Measurements from ENCODE around the gene ZNF366. TPM values are rescaled to one million over a fixed set of nuclear protein-coding genes. Genes with fewer than 3 reads are reported as not detected.

The ZNF366 gene
- total RNA-seq, 2 experiments from 2014 or later = not detected

DNA sequence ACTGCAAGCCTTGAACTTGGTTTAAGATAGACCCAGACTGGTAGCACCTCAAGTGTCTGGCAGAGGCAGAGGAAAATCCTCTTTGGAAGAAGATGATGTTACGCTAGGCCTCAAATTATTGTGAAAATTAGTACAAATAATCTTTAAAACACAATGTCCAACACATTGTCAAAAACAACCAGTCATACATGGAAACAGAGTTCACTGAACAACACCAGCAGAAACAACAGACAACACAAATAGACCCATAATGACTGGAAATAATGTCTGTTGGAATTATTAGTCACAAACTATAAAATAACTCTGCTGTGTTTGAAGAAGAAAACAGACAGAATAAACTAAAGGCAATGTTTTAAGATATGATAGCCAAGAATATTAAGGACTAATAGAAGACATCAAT, 15.4 kb upstream of the ZNF366 start:
- POLR2A ChIA-PET = no interaction called here
- CTCF ChIA-PET = no interaction called here

DNA sequence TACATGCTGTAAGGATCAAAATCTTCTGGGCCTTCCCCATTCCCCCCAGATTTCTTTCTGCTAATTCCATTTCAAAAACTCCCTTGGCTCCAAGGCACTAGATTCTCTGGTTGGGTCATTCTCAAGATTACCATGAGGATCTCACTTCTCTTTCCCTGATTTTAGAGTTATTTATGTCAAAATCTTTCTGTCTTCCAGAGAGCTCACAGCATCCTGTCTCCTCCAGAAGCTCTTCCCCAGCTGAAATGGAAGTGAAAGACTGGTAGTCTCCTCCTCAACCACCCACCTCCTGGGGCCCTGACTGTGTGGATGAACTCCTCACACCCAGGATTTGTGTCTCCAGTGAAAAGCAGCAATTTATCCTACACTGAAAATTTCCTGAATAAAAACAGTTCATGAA, 11.9 kb upstream of the ZNF366 start:
- POLR2A ChIA-PET = no interaction called here
- CTCF ChIA-PET = no interaction called here

DNA sequence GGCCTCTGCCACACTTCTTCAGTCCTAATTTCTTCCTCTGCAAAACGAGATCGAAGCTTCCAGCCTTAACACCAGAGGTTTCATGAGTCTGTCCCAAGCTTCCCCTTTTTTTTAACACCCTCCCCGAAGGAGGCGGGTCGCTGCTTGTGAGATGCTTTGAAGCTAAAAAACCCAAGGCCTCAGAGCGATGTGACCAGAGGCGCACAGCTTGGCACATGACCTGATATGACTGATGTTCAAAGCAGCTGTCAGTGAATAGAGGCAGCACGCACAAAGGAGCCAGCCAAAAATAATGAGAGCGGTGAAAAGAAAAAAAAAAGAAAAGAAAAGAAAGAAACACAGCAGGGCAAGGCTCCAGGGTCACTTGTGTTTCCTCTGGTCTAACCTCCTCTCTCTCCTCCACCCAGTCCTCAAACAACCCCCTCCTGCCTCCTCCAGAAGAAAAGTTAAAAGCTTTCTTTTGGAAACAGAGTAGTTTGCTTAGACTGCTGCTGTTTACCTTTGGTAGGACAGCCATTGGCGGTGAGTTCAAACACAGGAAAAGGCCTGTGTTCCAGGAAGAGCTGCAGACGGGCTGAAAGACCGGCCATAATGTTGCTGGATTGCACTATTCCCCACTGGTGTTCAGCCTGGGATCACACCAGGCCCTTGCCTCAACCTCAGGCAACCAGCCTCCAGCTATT, 10.9 kb upstream of the ZNF366 start:
- POLR2A ChIA-PET = no interaction called here
- CTCF ChIA-PET = no interaction called here

DNA sequence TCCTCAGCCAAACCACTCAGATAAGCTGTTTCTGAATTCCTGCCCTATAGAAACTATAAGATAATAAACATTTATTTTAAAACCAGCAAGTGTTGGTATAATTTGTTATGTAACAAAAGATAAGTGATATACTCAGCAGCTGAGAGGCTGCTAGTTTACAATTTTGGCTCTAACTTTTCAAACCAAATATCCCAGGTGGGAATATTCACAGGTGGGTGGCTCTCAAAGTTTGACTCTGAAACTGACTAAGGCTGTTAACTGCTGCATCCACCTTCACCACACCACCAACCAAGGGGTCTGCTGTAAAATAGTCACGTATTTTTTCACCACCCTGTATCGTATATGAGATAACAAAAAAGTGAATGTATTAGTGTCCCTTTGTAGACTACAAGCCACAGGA, 9.7 kb upstream of the ZNF366 start:
- POLR2A ChIA-PET = no interaction called here
- CTCF ChIA-PET = no interaction called here

DNA sequence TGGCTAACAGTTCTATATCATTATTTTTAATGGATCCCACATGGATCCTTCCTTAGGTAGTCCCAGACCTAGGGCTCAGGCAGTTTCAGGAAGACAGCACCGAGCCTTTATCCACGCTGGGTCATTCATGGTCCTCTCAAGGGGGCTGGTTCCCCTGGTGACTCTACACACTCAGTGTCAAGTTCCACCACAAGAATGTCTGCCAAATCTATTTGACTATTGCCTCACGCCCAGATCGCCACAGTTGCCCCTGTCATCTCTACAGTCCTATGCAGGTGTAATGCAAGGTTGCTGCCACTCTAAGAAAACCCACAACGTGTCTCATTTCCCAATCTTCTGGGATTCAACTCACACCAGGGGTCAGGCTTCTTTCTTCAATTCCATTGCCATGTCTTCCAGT, 8.0 kb upstream of the ZNF366 start:
- POLR2A ChIA-PET = no interaction called here
- CTCF ChIA-PET = no interaction called here

DNA sequence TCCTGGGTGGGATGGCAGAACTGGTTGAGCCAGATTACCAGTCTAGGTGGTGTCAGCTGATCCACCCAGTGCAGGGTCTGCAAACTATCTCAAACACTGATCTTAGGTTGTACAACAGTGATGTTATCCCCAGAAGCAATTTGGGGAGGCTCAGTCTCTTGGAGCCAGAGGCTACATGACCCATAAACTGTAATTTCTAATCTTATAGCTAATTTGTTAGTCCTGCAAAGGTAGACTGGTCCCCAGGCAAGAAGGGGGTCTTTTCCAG, 5.3 kb upstream of the ZNF366 start:
- POLR2A ChIA-PET = no interaction called here
- CTCF ChIA-PET = no interaction called here

DNA sequence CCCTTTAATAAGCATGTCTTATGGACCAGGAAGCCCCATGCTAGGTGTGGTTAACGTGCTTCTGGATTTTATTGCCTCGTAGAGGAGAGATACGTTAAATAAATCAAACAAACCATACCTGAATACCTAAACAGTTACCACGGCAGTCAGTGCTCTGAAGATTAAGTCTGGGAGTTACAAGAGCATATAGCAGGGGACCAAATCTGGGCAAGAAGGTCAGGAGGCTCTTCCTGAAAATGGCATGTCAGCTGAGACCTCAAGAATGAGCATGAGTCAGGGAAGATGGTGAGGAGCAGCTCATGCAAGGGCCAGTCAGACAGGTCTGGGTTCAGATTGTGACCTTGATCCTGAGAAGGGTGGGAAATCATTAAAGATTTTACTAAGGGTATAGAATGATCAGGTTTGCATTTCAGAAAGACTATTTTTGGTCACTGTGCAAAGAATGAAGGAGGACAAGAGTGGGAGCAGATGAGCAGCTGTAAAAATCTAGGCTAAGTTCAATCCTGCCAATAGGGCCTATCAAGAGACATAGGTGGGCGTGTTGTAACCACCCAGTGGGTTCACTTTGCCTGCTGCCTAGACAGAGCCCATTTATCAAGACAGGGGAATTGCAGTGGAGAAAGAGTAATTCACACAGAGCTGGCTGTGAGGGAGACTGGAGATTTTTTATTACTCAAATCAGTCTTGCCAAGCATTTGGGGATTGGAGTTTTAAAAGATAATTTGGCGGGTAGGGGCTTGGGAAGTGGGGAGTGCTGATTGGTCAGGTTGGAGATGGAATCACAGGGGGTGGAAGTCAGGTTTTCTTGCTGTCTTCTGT, 4.8 kb upstream of the ZNF366 start:
- ChIA-PET CTCF (no interaction called here), POLR2A (no interaction called here)

DNA sequence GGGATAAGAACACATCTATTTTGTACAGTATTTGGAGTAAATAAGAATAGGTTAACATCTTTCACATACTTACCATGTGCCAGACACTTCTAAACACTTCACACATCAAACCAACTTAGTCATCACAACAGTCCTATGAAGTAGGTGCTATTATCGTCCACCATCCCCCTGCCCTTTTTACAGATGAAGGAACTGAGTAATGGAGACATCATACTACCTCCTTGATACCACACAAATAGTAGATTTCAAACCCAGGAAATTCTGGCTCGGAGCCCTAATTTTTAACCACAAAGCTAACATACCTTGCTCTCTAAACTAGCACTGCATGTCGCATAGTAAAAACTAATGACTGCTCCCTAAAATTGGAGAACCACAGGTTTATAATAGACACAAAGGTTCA, 4.2 kb upstream of the ZNF366 start:
- CTCF ChIA-PET = no interaction called here
- POLR2A ChIA-PET = no interaction called here

DNA sequence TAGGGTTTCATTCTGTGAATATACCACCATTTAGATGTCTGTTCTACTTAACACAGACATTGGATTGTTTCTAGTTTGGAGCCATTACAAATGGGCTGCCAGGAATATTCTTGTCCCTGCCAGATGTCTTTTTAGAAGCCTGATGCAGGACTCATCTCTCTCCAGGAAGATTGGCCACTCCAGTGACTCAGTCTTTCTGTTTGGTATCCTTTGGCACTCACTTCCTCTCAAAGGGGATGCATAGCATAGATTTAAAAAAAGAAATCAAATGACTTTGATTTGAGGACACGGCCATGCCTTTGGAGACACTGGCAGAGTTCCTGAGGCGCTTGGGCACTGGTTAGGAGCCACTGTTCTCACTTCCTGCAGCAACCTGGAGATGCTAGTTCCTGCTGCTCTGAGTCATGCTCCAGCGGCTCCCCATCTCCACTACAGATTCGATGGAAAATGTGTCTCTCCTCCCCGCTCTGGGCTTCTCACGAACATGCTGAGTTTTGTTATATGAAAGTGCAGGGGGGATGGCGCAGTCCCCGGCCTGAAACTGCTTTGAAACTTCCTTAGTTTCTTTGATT, 3.5 kb upstream of the ZNF366 start:
- ChIA-PET POLR2A (no interaction called here), CTCF (no interaction called here)

DNA sequence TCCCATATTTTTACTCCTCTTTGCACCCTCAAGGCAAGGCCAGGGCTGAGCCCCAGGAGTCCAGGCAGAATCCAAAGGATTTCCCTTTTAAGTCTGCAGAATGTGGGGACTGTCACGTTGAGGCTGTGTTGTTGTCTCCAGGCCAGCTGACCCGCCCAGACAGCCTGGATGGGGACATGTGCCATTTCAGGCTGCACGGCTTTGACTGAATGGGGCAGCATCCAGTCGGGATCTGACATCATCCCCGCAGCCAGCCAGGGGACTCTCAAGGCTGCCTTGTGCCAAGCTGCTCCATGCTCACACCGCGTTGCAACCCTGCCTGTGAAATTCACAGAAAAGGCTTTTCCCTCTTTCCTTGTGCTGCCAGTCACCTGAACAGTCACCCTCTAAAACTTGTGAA, 2.2 kb upstream of the ZNF366 start:
- CTCF ChIA-PET = no interaction called here
- POLR2A ChIA-PET = no interaction called here

DNA sequence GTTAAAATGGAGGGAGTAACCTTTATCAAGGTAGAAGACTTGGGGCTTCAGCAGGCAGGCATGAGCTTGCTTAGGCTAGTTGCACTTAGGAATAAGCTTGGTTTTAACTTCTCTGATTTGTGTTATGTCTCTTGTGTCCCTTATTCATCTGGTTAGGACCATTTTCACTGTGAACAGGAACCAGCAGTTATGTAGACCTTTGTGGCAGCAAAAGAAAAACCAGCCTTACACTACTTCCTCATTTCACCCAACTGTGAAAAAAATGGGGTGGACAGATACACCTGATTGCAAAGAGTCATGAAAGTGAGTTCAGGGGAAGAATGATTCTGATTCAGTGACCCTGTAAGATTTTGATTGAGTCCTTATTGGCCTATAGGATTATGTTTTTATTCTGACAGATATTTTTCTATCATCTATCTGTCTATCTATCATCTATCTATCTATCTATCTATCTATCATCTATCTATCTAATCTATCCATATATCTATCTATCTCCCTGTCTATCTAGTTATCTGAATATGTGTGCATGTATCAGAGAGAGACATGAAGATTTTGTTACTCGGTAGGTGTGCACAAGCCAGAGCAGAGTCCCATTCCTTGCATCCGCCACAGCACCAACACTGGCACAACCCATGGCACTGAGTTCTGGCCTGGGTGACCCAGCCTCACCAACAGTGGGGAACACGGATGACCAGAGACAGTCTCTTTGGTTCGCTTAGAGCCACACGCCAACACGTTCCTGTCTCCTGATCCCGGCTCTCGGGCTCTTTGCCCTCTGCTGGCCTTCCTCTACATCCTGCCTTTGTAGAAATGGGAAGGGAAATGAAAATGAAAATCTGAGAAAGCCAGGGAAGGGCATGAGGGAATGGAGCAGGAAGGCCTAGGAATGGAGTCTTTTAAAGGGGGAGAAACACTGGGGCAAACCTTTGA, 1.3 kb upstream of the ZNF366 start:
- CTCF ChIA-PET = no interaction called here
- POLR2A ChIA-PET = no interaction called here

DNA sequence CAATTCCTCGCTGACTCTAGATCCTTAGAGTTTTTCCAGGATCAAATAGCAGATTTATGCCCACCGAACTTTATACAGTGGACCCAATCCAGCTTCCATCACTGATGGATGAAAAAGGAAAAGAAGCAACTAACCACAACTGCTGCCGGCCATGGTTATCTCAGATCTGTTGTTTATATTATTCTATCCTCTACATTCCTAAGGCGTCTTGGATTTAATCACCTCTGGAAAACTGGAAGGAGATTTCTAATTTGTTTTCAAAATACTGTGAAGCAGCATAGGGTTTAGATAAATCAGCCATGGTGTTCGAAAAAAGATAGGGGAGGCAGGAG, 663 bp upstream of the ZNF366 start:
- CTCF ChIA-PET = no interaction called here
- POLR2A ChIA-PET = no interaction called here

DNA sequence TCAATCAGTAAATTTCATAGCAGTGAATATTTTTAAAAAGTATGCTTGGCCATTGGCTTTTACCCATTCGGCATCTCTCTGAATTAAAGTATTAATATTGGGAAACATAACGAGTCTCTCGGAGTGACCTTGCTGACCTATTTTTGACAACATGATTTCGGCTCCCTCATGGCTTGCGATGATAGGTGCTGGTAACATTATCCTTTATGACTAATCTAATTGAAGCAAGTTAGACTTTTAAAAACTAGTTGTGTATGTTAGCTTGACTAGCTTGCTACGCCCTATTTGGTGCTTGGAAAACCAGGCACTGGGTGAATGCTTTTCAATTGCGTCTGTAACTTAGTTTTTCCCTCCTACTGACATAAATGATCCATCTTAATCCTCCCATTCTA, 1.1 kb downstream of the ZNF366 start:
- CTCF ChIA-PET = no interaction called here
- POLR2A ChIA-PET = no interaction called here

DNA sequence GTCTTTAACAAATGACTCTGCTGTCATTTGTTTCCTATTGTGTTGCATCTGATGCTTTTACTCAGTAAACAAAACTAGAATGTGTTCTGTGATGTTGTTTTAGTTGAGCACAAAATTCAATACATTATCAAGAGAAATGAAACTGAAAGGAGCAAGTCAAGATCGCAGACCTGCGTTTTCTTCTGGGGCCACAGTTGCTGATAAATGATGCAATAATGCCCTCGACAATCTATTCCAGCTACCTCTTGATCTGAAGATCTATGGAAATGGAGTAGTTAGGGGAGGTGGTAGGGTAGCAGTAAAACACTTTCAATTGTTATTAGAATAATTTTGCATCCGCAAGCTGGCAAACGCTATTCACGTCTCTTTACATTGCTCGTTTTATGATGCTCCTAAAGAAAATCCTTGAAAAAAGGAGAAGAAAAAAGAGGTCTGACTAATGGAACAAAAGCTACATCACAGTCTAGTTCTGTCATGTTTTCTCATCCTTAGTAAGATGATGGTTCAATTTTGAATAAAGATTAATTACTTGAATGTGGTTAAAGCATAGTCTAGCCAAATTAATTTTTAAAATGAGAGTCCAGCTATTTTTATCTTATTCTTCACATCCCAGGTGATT, 1.6 kb downstream of the ZNF366 start:
- CTCF ChIA-PET = no interaction called here
- POLR2A ChIA-PET = no interaction called here

DNA sequence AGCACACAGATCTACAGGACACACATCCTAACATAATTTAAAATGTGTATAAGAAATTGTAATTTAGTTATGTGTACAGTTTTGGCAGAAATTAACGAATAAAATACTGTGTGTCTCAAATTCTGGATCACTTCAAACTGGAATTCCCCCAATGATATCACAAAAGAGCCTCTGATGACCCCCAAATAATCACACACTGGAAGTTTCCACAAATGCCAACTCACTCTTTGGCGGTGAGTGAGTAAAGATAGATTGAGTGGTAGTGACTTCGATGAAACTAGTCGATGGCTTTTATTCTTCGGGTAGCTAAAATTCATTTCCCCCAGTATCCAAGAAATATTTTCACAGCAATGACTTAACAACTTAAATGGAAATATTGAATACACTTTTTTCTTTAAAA, 2.2 kb downstream of the ZNF366 start:
- CTCF ChIA-PET = no interaction called here

DNA sequence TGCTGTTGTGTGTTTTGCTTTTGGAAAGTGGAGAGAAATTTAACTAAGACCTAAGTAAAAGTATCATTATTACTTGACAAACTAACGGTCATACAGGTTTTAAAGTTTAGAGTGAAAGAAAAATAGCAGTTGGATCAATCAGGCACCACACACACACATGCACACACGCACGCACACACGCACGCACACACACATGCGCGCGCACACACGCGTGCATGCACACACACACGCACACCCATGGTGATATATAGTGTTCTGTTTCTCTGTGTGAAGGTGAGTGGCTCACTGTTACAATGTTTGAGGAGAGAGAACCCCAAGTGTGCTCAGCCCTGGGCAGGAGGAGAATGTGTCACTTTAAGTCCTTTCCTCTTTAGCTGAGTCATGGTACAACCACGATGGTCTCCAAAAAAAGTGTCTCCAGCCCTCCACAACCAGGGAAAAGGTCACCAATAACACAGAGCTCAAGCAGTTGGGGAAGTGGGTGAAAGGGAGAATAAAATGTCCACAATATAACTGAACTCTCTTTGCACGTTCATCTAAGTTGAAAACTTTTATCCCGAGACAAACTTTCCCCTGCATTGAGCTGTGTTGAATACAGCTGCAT, 3.2 kb downstream of the ZNF366 start:
- CTCF ChIA-PET = no interaction called here
- POLR2A ChIA-PET = no interaction called here

More for the DNA sequence above, 2.2 kb downstream of the ZNF366 start:
- POLR2A ChIA-PET = no interaction called here

DNA sequence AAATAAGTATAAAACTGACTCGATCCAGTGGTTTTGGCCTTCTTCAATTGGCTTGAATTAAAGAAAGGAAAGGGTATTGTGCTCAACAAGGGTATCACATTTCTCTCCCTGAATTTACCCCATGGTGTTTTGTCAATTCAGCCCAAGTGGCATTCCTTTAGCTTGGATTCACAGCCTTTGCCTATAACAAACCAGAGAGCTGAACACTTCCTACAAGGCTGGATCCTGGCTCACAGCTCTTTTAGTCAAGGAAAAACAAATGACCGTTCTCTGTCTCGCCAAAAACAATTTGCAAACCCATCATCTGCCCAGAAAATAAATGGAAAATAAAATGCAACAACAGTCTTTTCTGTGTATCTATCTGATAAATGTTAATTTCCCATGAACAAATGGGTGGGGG, 5.7 kb downstream of the ZNF366 start:
- ChIA-PET POLR2A (no interaction called here), CTCF (no interaction called here)

DNA sequence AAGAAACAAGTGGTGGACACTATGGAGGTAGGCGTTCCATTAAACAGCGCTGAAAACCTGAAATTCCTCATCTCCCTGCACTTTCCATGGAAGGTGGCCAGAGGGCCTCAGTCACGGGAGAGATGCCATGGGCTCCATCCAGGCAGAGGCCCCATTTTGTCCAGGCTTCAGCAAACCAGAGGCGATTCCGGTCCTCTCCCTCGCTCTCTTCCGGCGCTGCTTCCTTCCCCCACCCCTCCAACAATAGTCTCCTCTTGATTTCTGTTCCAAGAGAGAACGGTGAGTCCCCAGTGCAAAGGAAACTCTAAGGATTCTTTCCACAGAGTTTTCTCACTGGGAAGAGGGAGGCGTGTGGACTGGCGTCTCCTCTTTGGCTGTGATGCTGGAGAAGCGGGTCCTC, 7.5 kb downstream of the ZNF366 start:
- CTCF ChIA-PET = no interaction called here
- POLR2A ChIA-PET = no interaction called here

DNA sequence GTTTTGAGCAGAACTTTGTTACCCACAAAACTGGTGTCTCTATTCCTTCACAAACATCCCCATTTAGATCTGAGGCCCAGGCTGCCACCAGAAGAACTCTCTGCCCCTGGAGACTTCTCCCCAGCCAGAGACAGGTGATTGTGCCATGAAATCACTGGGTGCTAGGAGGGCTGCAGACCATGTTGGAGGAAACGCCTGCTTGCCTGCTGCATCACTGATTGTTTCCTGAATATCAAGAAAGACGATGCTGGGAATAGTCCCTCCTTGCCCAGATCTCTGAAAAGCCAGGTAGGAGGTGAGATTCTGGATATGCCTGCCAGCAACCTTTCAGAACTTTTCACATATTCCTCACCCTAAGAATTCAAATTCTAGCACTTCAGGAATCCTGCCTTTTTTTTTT, 8.1 kb downstream of the ZNF366 start:
- ChIA-PET POLR2A (no interaction called here), CTCF (no interaction called here)

DNA sequence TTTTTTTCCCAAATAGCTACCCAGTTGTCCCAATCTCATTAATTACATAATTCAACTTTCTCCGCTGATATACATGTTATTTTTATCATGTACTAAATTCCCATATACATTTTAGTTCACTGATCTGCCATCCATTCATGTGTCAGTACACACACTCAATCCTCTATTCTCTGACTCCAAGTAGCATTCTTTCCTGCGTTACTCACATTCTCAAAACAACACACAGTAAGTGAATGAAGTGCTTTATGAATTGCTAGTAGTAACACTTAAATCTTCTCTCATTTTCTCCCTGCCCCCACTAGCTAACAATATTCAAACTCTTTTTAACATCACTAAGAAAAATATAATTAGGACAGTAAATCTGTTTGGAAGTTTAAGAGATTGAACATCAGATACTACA, 8.9 kb downstream of the ZNF366 start:
- ChIA-PET POLR2A (no interaction called here), CTCF (no interaction called here)
